H9 (cell line): Measurements from ENCODE around the gene MXRA7. TPM values are rescaled to one million over a fixed set of nuclear protein-coding genes. Genes with fewer than 3 reads are reported as not detected.

ENCODE experiments used
- DNase-seq: peaks from one replicate; pipeline ENCODE4 v3.0.0-alpha.2; 2017
- H2AFZ ChIP-seq: one replicate; pipeline ENCODE4 v1.6.1; 2013; ENCODE audit warnings: mild to moderate bottlenecking, low read length, control low read depth, moderate library complexity
- H2AK5ac ChIP-seq: 2 replicates; pipeline ENCODE4 v1.6.1; 2013; ENCODE audit warnings: low read length, control low read depth, mixed read lengths; ENCODE audit not compliant: insufficient read length
- H2BK120ac ChIP-seq: one replicate; pipeline ENCODE4 v1.6.1; 2013; ENCODE audit warnings: low read depth, mild to moderate bottlenecking, low read length, control low read depth, inconsistent platforms; ENCODE audit not compliant: poor library complexity, severe bottlenecking
- H2BK12ac ChIP-seq: 2 replicates; pipeline ENCODE4 v1.6.1; 2013; ENCODE audit warnings: low read length, control low read depth, mixed read lengths, low read depth; ENCODE audit not compliant: insufficient read length
- H2BK15ac ChIP-seq: 2 replicates; pipeline ENCODE4 v1.6.1; 2013; ENCODE audit warnings: low read depth, low read length, control low read depth
- H2BK20ac ChIP-seq: one replicate; pipeline ENCODE4 v1.6.1; 2013; ENCODE audit warnings: low read depth, mild to moderate bottlenecking, low read length, control low read depth, inconsistent platforms; ENCODE audit not compliant: poor library complexity, severe bottlenecking
- H2BK5ac ChIP-seq: 2 replicates; pipeline ENCODE4 v1.6.1; 2013; ENCODE audit warnings: low read length, control low read depth, mixed read lengths; ENCODE audit not compliant: insufficient read length
- H3K14ac ChIP-seq: 2 replicates; pipeline ENCODE4 v1.6.1; 2013; ENCODE audit warnings: low read length, control low read depth; ENCODE audit not compliant: insufficient read depth
- H3K18ac ChIP-seq: 2 replicates; pipeline ENCODE4 v1.6.1; 2013; ENCODE audit warnings: low read depth, mild to moderate bottlenecking, mixed read lengths, low read length, control low read depth; ENCODE audit not compliant: insufficient read length
- H3K23ac ChIP-seq: 2 replicates; pipeline ENCODE4 v1.6.1; 2013; ENCODE audit warnings: low read length, control low read depth, mixed read lengths, low read depth; ENCODE audit not compliant: insufficient read length
- H3K23me2 ChIP-seq: 2 replicates; pipeline ENCODE4 v1.6.1; 2013; ENCODE audit warnings: low read depth, mild to moderate bottlenecking, mixed read lengths, low read length, control low read depth; ENCODE audit not compliant: insufficient read length, poor library complexity, severe bottlenecking
- H3K27ac ChIP-seq: 2 replicates; pipeline ENCODE4 v1.5.1; 2013; ENCODE audit warnings: low read length, control low read depth, mixed read lengths, low read depth; ENCODE audit not compliant: insufficient read length
- H3K27me3 ChIP-seq: 2 replicates; pipeline ENCODE4 v1.6.1; 2013; ENCODE audit warnings: low read length, control low read depth, inconsistent platforms; ENCODE audit not compliant: insufficient read depth
- H3K4ac ChIP-seq: 2 replicates; pipeline ENCODE4 v1.6.1; 2013; ENCODE audit warnings: low read depth, mild to moderate bottlenecking, control low read depth, inconsistent platforms, low read length, moderate library complexity
- H3K4me1 ChIP-seq: 2 replicates; pipeline ENCODE4 v1.6.1; 2013; ENCODE audit warnings: low read length, control low read depth, inconsistent platforms; ENCODE audit not compliant: insufficient read depth
- H3K4me2 ChIP-seq: 2 replicates; pipeline ENCODE4 v1.6.1; 2013; ENCODE audit warnings: low read length, control low read depth, mixed read lengths; ENCODE audit not compliant: insufficient read length, insufficient read depth
- H3K56ac ChIP-seq: 2 replicates; pipeline ENCODE4 v1.6.1; 2013; ENCODE audit warnings: low read depth, mild to moderate bottlenecking, mixed read lengths, low read length, control low read depth; ENCODE audit not compliant: insufficient read length
- H3K79me1 ChIP-seq: 2 replicates; pipeline ENCODE4 v1.6.1; 2013; ENCODE audit warnings: low read depth, mild to moderate bottlenecking, moderate library complexity, low read length, control low read depth, inconsistent platforms; ENCODE audit not compliant: insufficient read depth, poor library complexity, severe bottlenecking
- H3K79me2 ChIP-seq: 2 replicates; pipeline ENCODE4 v1.6.1; 2013; ENCODE audit warnings: low read length, control low read depth, inconsistent platforms; ENCODE audit not compliant: insufficient read depth
- H3K9ac ChIP-seq: 2 replicates; pipeline ENCODE4 v1.6.1; 2013; ENCODE audit warnings: low read length, control low read depth, mixed read lengths; ENCODE audit not compliant: insufficient read length; ENCODE audit errors: extremely low read depth
- H3K9me3 ChIP-seq: one replicate; pipeline ENCODE4 v1.6.1; 2013; ENCODE audit warnings: low read depth, low read length, inconsistent platforms; ENCODE audit not compliant: control insufficient read depth
- H3T11ph ChIP-seq: one replicate; pipeline ENCODE4 v1.6.1; 2013; ENCODE audit warnings: mild to moderate bottlenecking, low read length, control low read depth, inconsistent platforms
- H4K20me1 ChIP-seq: one replicate; pipeline ENCODE4 v1.6.1; 2013; ENCODE audit not compliant: control insufficient read depth, insufficient read length, insufficient read depth
- H4K5ac ChIP-seq: 2 replicates; pipeline ENCODE4 v1.6.1; 2013; ENCODE audit warnings: low read depth, mild to moderate bottlenecking, mixed read lengths, low read length, control low read depth; ENCODE audit not compliant: insufficient read length
- H4K8ac ChIP-seq: replicated peaks from 2 replicates; pipeline ENCODE4 v1.6.1; 2013; ENCODE audit warnings: low read length, control low read depth, mixed read lengths, low read depth; ENCODE audit not compliant: insufficient read length
- H4K91ac ChIP-seq: 2 replicates; pipeline ENCODE4 v1.6.1; 2013; ENCODE audit warnings: low read depth, mild to moderate bottlenecking, moderate library complexity, mixed read lengths, low read length, control low read depth; ENCODE audit not compliant: insufficient read length
- H3K27ac Mint-ChIP-seq, 3 experiments: 2 replicates in 2 of 3; 3 replicates in 1 of 3; pipeline ENCODE4 v1.8.0; 2020 to 2021; ENCODE audit warnings: mixed read lengths in 3 of 3, mild to moderate bottlenecking in 1 of 3, moderate library complexity in 1 of 3
- H3K27me3 Mint-ChIP-seq: 2 replicates; pipeline ENCODE4 v1.8.0; 2021; ENCODE audit warnings: low read depth, mild to moderate bottlenecking, moderate library complexity, mixed read lengths
- H3K36me3 Mint-ChIP-seq, 3 experiments: 2 replicates in 2 of 3; 3 replicates in 1 of 3; pipeline ENCODE4 v1.8.0; 2020 to 2021; ENCODE audit warnings: low read depth in 3 of 3, mixed read lengths in 3 of 3; ENCODE audit not compliant: insufficient read depth in 1 of 3
- H3K4me1 Mint-ChIP-seq, 2 experiments: 2 replicates each; pipeline ENCODE4 v1.8.0; 2020; ENCODE audit warnings: mixed read lengths in 2 of 2
- H3K4me3 Mint-ChIP-seq, 2 experiments: 2 replicates in 1 of 2; 3 replicates in 1 of 2; pipeline ENCODE4 v1.8.0; 2020 to 2021; ENCODE audit warnings: mild to moderate bottlenecking in 2 of 2, mixed read lengths in 2 of 2, moderate library complexity in 1 of 2
- H3K9me3 Mint-ChIP-seq, 2 experiments: 2 replicates in 1 of 2; 3 replicates in 1 of 2; pipeline ENCODE4 v1.8.0; 2020; ENCODE audit warnings: mild to moderate bottlenecking in 2 of 2, mixed read lengths in 2 of 2, moderate library complexity in 1 of 2
- CTCF ChIP-seq: fragments of 200-600 bp; sonication (generic); conservative IDR thresholded peaks from 3 replicates; pipeline ENCODE4 v1.8.0; 2021; ENCODE audit warnings: antibody characterized with exemption, mild to moderate bottlenecking
- WGBS: extraction: QIAGEN DNeasy Blood & Tissue Kit; methylation state at CpG from one replicate; pipeline ENCODE4 v1.1.7; 2013; ENCODE audit warnings: missing lambda C conversion rate, low lambda C conversion rate, mixed read lengths; ENCODE audit not compliant: insufficient read length; ENCODE audit errors: extremely low coverage; 5-methylcytosine and 5-hydroxymethylcytosine counted together
- total RNA-seq: library from RNA; stranded (reverse); gene quantifications from 2 replicates; pipeline ENCODE4 v1.2.1, GENCODE V29; 2021

MXRA7 gene
- total RNA-seq, 1 experiment from 2014 or later, result 28.2 TPM

- H3K27me3 Mint-ChIP-seq, result no peaks in the 10 kb centered on the region
- no peaks in the 10 kb centered on the region for H3K4me1 ChIP-seq
- peaks cover 13% of the 10 kb centered on the region for H3K23me2 ChIP-seq
- H2AFZ ChIP-seq, result no peak overlapping the region
- no peaks in the 10 kb centered on the region for H3K9me3 ChIP-seq
- H3K4me1 Mint-ChIP-seq, result peaks cover 14 to 15% of the 10 kb centered on the region in 2 experiments
- H3K79me1 ChIP-seq, result peaks cover 11% of the 10 kb centered on the region
- no peaks in the 10 kb centered on the region for H4K20me1 ChIP-seq
- peak; percentile 48 for DNase-seq
- H2AK5ac ChIP-seq, result no peak overlapping the region
- H3K9me3 Mint-ChIP-seq, result no peaks in the 10 kb centered on the region
- H2BK15ac ChIP-seq, result no peak overlapping the region
- TF ChIP-seq CTCF, result no peak
- no peak overlapping the region for H2BK12ac ChIP-seq
- H3K27ac Mint-ChIP-seq, result peak overlapping the region in 1 of 3 experiments; percentile 39; a peak in 2 of 7 replicates
- no peak overlapping the region for H3K23ac ChIP-seq
- H4K91ac ChIP-seq, result no peak overlapping the region
- peak overlapping the region; percentile 49 for H3K9ac ChIP-seq
- peak overlapping the region; percentile 88 to 92 for H3K4me3 Mint-ChIP-seq
- no peak overlapping the region for H3K56ac ChIP-seq
- H3K79me2 ChIP-seq, result peaks cover 9% of the 10 kb centered on the region; the same call in 1 of the 2 replicates
- no CpG with 5 or more reads among the region's 38 CpGs for WGBS
- no peak overlapping the region for H3K4ac ChIP-seq
- no peak overlapping the region for H3K18ac ChIP-seq
- no peak overlapping the region for H2BK120ac ChIP-seq
- no peaks in the 10 kb centered on the region for H3K27me3 ChIP-seq
- H2BK20ac ChIP-seq, result no peak overlapping the region
- H4K5ac ChIP-seq, result no peak overlapping the region
- no peak overlapping the region for H2BK5ac ChIP-seq
- H3K36me3 Mint-ChIP-seq, result peaks cover 21 to 57% (median 47%) of the 10 kb centered on the region in 3 experiments; a peak in 6 of 7 replicates
- H3K27ac ChIP-seq, result no peak overlapping the region
- peak overlapping the region; percentile 13; the same call in 1 of the 2 replicates for H3K14ac ChIP-seq
- H4K8ac ChIP-seq, result no peak overlapping the region
- no peak overlapping the region for H3T11ph ChIP-seq
- H3K4me2 ChIP-seq, result peak overlapping the region; percentile 87
Observed at GRCh38 chr17:76725580-76726230, 14.9 kb upstream of the MXRA7 start.
